ENCODE results near the gene FCMR.

Gene FCMR

GRCh38 chr1:206915030-206915735 lies 6.6 kb downstream of the FCMR start:
- WGBS: 79% methylated on average over 15 of the region's 15 CpGs

GRCh38 chr1:206913766-206914537 lies 7.8 kb downstream of the FCMR start:
- Histone ChIP-seq H2AFZ (ENCODE audit: low read depth, low read length) (no peak overlapping the region), H3K4me1 (ENCODE audit: control insufficient read depth, insufficient read depth, low read depth, low read length) (peaks cover 11% of the 10 kb centered on the region), H3K4me3 (ENCODE audit: insufficient read depth in 1 of 2, low read depth in 1 of 2, low read length in 2 of 2) (no peak overlapping the region), H3K4me2 (ENCODE audit: low read length, poor library complexity, severe bottlenecking) (no peak overlapping the region), H3K9ac (ENCODE audit: low read length) (no peak overlapping the region), H3K4ac (ENCODE audit: low read depth in 1 of 2, low read length in 2 of 2) (no peak overlapping the region), H2AK5ac (ENCODE audit: low read length, severe bottlenecking) (peak overlapping the region; percentile 38), H3K18ac (ENCODE audit: low read depth in 1 of 2, low read length in 2 of 2) (no peak overlapping the region), H3K36me3 (ENCODE audit: control insufficient read depth in 1 of 2, insufficient read depth in 2 of 2, low read depth in 1 of 2, low read length in 2 of 2) (peaks cover 0 to 5% of the 10 kb centered on the region in 2 experiments), H3K79me1 (replicated peaks; ENCODE audit: low read length, poor library complexity, severe bottlenecking) (no peaks in the 10 kb centered on the region), H3K23ac (ENCODE audit: low read length in 2 of 2) (no peak overlapping the region), H3K14ac (ENCODE audit: low read length in 2 of 2) (no peak overlapping the region), H2BK12ac (ENCODE audit: low read length in 2 of 2) (no peak overlapping the region), H4K91ac (ENCODE audit: low read length) (no peak overlapping the region), H2BK120ac (ENCODE audit: low read depth, low read length) (no peak overlapping the region), H3K27me3 (ENCODE audit: control insufficient read depth in 1 of 2, insufficient read depth in 1 of 2, low read length in 2 of 2) (peaks cover 39 to 66% of the 10 kb centered on the region in 2 experiments), H2BK5ac (ENCODE audit: low read depth, low read length, poor library complexity, severe bottlenecking) (no peak overlapping the region), H4K8ac (ENCODE audit: low read length) (no peak overlapping the region), H2BK15ac (ENCODE audit: low read depth, poor library complexity, severe bottlenecking) (no peak overlapping the region), H3K9me3 (ENCODE audit: control insufficient read depth, low read length) (no peaks in the 10 kb centered on the region), H3K27ac (ENCODE audit: low read length, poor library complexity, severe bottlenecking) (no peak overlapping the region)
- no peak for DNase-seq
- WGBS: 86% methylated on average over 12 of the region's 12 CpGs

More at GRCh38 chr1:206915030-206915735, 6.6 kb downstream of the FCMR start:
- no peak overlapping the region for H2BK15ac ChIP-seq (ENCODE audit: low read depth, poor library complexity, severe bottlenecking)
- no peak overlapping the region for H3K27ac ChIP-seq (ENCODE audit: low read length, poor library complexity, severe bottlenecking)
- peaks cover 2% of the 10 kb centered on the region for H3K4me1 ChIP-seq (ENCODE audit: control insufficient read depth, insufficient read depth, low read depth, low read length)
- H3K4me3 ChIP-seq (ENCODE audit: insufficient read depth in 1 of 2, low read depth in 1 of 2, low read length in 2 of 2): no peak overlapping the region
- H3K27me3 ChIP-seq (ENCODE audit: control insufficient read depth in 1 of 2, insufficient read depth in 1 of 2, low read length in 2 of 2): peaks cover 33 to 56% of the 10 kb centered on the region in 2 experiments
- no peak for DNase-seq
- H3K36me3 ChIP-seq (ENCODE audit: control insufficient read depth in 1 of 2, insufficient read depth in 2 of 2, low read depth in 1 of 2, low read length in 2 of 2): no peaks in the 10 kb centered on the region
- H4K8ac ChIP-seq (ENCODE audit: low read length): no peak overlapping the region
- no peak overlapping the region for H2BK12ac ChIP-seq (ENCODE audit: low read length in 2 of 2)
- H3K79me1 ChIP-seq (replicated peaks; ENCODE audit: low read length, poor library complexity, severe bottlenecking): no peaks in the 10 kb centered on the region
- no peak overlapping the region for H2BK5ac ChIP-seq (ENCODE audit: low read depth, low read length, poor library complexity, severe bottlenecking)
- H3K4ac ChIP-seq (ENCODE audit: low read depth in 1 of 2, low read length in 2 of 2): no peak overlapping the region
- no peak overlapping the region for H2AFZ ChIP-seq (ENCODE audit: low read depth, low read length)
- H3K14ac ChIP-seq (ENCODE audit: low read length in 2 of 2): no peak overlapping the region
- H4K91ac ChIP-seq (ENCODE audit: low read length): no peak overlapping the region
- H3K23ac ChIP-seq (ENCODE audit: low read length in 2 of 2): no peak overlapping the region
- H3K18ac ChIP-seq (ENCODE audit: low read depth in 1 of 2, low read length in 2 of 2): no peak overlapping the region
- H3K4me2 ChIP-seq (ENCODE audit: low read length, poor library complexity, severe bottlenecking): no peak overlapping the region
- H2BK120ac ChIP-seq (ENCODE audit: low read depth, low read length): no peak overlapping the region
- H2AK5ac ChIP-seq (ENCODE audit: low read length, severe bottlenecking): no peak overlapping the region
- H3K9me3 ChIP-seq (ENCODE audit: control insufficient read depth, low read length): no peaks in the 10 kb centered on the region
- no peak overlapping the region for H3K9ac ChIP-seq (ENCODE audit: low read length)

DNA sequence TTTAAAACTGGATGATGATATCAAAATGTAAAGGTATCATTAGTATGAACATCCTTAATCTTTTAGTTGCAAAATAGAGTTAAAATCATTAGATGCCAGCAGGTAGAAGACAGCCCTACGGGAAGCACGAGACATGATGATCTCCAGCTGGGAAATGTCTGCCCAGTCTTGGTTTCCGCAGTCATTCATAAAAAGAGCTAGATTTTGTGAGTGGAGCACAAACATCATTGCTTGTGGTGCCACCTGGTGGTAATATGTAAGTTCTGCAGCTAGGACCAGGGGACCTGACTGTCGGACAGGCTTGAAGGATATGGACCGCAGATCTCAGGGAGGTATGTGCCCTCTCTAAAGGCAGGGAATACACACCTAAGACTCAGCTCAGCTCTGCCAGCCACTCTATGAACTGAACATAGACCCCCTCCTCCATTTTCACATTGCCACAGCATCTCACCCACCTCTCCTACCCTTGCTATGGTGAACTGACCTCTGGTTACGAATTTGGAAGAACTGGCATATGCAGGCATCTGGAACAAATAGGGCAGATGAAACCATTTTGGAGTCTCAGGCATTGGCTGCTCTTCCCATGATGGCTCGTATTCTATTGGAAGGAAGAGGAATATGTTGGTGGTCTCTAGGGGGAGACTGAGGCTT lies 9.2 kb downstream of the FCMR start:
- H3K14ac ChIP-seq (ENCODE audit: low read length in 2 of 2): no peak overlapping the region
- no peak overlapping the region for H4K91ac ChIP-seq (ENCODE audit: low read length)
- H2BK15ac ChIP-seq (ENCODE audit: low read depth, poor library complexity, severe bottlenecking): no peak overlapping the region
- H2BK12ac ChIP-seq (ENCODE audit: low read length in 2 of 2): no peak overlapping the region
- WGBS: 27% methylated on average over 7 of the region's 7 CpGs
- no peak overlapping the region for H3K4ac ChIP-seq (ENCODE audit: low read depth in 1 of 2, low read length in 2 of 2)
- H3K18ac ChIP-seq (ENCODE audit: low read depth in 1 of 2, low read length in 2 of 2): no peak overlapping the region
- H3K4me3 ChIP-seq (ENCODE audit: insufficient read depth in 1 of 2, low read depth in 1 of 2, low read length in 2 of 2): no peak overlapping the region
- no peaks in the 10 kb centered on the region for H3K9me3 ChIP-seq (ENCODE audit: control insufficient read depth, low read length)
- no peak overlapping the region for H2AFZ ChIP-seq (ENCODE audit: low read depth, low read length)
- peaks cover 43 to 64% of the 10 kb centered on the region in 2 experiments for H3K27me3 ChIP-seq (ENCODE audit: control insufficient read depth in 1 of 2, insufficient read depth in 1 of 2, low read length in 2 of 2)
- no peak overlapping the region for H2AK5ac ChIP-seq (ENCODE audit: low read length, severe bottlenecking)
- H3K4me2 ChIP-seq (ENCODE audit: low read length, poor library complexity, severe bottlenecking): no peak overlapping the region
- H3K9ac ChIP-seq (ENCODE audit: low read length): no peak overlapping the region
- no peak overlapping the region for H2BK120ac ChIP-seq (ENCODE audit: low read depth, low read length)
- H4K8ac ChIP-seq (ENCODE audit: low read length): no peak overlapping the region
- H3K4me1 ChIP-seq (ENCODE audit: control insufficient read depth, insufficient read depth, low read depth, low read length): peaks cover 11% of the 10 kb centered on the region
- peaks cover 0 to 5% of the 10 kb centered on the region in 2 experiments for H3K36me3 ChIP-seq (ENCODE audit: control insufficient read depth in 1 of 2, insufficient read depth in 2 of 2, low read depth in 1 of 2, low read length in 2 of 2)
- no peaks in the 10 kb centered on the region for H3K79me1 ChIP-seq (replicated peaks; ENCODE audit: low read length, poor library complexity, severe bottlenecking)
- DNase-seq: peak; percentile 81
- H2BK5ac ChIP-seq (ENCODE audit: low read depth, low read length, poor library complexity, severe bottlenecking): no peak overlapping the region
- no peak overlapping the region for H3K27ac ChIP-seq (ENCODE audit: low read length, poor library complexity, severe bottlenecking)
- H3K23ac ChIP-seq (ENCODE audit: low read length in 2 of 2): peak overlapping the region in 1 of 2 experiments; percentile 23
